AG09319 (cell line): ENCODE results near the gene DAP.
A peak's percentile ranks its signal among the peaks of the same experiment; 100 is the strongest.

Experiments used
- DNase-seq: peaks from one replicate; pipeline ENCODE4 v3.0.0-alpha.2; 2010; ENCODE audit warnings: low read depth; ENCODE audit errors: extremely low read depth
- CTCF ChIP-seq: IDR thresholded peaks from 2 replicates; pipeline ENCODE4 v1.5.1; 2011; ENCODE audit warnings: low read depth, mild to moderate bottlenecking, inconsistent platforms, low read length, moderate library complexity

DAP gene

DNA sequence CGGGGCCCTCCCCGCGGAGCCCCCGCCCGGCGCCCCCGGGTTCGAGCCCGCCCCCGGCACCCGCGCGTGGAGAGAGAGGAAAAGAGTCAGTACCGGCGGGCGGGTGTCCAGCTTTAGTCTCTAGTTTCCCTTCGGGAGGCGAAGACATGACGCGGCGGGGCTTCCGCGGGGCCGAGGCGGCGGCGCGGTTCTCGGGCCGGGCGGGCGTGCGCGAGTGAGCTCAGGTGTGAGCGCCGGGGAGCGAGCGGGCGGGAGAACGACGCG lies 181 bp downstream of the DAP start:
- no peak for DNase-seq
- TF ChIP-seq CTCF: no peak

DNA sequence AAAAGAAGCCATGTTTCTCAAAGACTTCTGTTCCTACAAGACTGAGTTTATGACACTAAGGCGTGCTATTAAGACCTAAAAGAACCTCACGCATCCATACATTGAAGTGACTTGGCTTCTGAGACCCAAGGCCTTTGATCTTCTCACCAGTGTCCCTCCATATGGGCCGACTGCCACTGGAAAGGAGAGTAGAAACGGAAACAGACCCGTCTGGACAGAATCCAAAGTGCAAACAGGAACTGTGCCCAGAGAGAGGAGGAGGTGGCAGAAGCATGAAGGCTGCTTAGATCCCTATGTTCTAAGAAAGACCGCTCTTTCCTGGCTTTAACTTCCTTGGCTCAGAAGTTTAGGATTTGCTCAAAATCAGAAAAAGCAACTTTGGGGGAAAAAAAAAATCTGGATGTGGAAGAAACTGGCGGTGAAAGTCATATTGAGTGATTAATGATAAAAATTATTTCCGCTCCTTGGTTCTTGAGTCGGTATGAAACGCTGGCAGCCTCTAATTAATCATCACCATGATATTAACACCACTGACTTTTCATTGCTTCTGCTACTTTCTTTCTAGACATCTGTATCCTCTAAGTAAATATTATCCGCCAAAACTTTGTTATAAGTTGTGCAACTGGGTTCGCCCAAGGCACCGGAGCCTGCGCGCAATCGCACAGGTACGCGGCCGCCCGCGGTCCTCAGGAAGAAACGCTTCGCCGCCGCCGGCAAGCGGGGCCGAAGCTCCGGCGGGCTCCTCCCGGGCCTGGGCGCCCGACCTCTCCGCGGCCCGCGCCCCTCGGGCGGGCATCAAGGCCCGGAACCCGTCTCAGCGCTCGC lies 726 bp downstream of the DAP start:
- no peak for TF ChIP-seq CTCF
- no peak for DNase-seq

DNA sequence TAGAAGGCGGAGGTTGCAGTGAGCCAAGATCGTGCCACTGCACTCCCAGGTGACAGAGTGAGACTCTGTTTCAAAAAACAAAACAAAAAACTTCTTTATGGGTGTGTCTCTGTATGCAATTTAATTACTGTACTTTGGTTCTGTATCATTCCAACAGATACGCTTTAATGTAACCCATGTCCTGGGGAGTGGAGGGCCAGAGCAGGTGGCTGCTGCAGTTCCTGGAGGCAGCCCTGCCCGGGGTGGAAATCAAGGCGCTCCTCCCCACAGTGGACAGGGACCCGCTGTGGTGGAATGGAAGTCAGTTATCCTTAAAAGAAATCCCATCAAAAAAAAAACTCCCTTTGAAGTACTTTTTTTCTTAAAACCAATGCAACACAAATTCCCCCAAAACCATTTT lies 1.9 kb downstream of the DAP start:
- TF ChIP-seq CTCF: no peak

DNA sequence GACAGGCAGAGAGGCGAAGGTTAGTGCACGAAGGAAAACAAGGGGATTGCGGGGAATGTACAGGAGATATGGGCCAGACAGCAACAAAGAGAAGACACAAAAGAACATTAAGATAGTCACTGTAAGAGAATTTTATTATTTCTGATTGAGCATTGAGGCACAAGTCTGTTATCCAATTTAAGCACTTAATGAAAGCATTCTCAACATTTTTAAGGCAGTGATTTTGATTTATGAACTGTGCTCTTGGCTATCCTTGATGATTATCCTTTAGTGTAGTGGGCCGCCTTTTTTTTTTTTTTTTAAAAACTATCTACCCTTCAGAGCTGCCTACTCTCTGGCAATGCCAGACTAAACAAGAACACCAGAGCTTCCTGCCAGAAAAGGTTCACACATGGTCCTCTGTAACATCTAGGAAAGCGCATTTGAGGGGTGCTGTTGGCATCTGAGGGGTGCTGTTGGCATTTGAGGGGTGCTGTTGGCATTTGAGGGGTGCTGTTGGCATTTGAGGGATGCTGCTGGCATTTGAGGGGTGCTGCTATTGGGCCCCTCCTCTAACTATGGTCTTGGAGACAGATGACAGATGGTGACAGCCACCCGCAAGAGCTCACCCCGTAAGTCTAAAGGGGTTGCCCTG lies 3.0 kb downstream of the DAP start:
- DNase-seq: no peak
- no peak for TF ChIP-seq CTCF

More for the DNA sequence above, 1.9 kb downstream of the DAP start:
- DNase-seq: no peak

- TF ChIP-seq CTCF: no peak
- no peak for DNase-seq
Observed at GRCh38 chr5:10757043-10757442, 4.0 kb downstream of the DAP start.

GRCh38 chr5:10756549-10756948 lies 4.5 kb downstream of the DAP start:
- DNase-seq: peak; percentile 36
- no peak for TF ChIP-seq CTCF

DNA sequence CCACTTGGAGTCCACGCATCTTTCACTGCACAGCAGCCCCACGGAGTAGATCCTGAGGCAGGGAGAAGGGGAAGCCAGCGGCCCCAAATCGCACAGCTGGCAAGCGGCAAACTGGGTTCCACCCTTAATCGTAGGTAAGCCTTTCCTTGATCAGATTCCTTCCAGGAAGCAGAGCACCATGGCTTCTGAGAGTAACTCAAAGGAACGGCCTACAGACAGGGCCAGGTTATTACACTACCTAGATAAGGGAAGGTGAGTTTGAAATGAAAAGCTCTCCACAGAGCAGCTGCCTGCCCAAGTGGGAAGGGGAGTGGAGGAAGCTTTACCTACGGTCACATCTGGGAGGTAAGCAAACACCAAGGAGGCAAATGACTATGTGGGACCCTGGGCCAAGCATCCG lies 7.9 kb downstream of the DAP start:
- no peak for TF ChIP-seq CTCF
- DNase-seq: no peak
